Sigmoid colon (tissue), 4 donors: ENCODE measurements around the gene RPTN.

Experiments used
- CTCF ChIP-seq, 4 experiments: fragments of 450-650 bp in 3 of 4; fragments of 200-600 bp in 1 of 4; IDR thresholded peaks; one replicate each; pipeline ENCODE4 v1.5.1; 2016 to 2019; ENCODE audit warnings: antibody characterized with exemption in 4 of 4, mild to moderate bottlenecking in 3 of 4, moderate library complexity in 2 of 4
- POLR2AphosphoS5 ChIP-seq, 4 donors: sonication (generic); formaldehyde crosslinking; IDR thresholded peaks; one replicate each; pipeline ENCODE4 v1.6.1; 2017; ENCODE audit warnings: antibody characterized with exemption in 4 of 4

- no peak for TF ChIP-seq CTCF (IDR thresholded peaks at IDR 0.05)
- TF ChIP-seq POLR2AphosphoS5 (IDR thresholded peaks at IDR 0.05), result no peak
Measured at GRCh38 chr1:152166966-152167365, 7.9 kb upstream of the RPTN start.
